Measurements from ENCODE around the gene PICK1.

DNA sequence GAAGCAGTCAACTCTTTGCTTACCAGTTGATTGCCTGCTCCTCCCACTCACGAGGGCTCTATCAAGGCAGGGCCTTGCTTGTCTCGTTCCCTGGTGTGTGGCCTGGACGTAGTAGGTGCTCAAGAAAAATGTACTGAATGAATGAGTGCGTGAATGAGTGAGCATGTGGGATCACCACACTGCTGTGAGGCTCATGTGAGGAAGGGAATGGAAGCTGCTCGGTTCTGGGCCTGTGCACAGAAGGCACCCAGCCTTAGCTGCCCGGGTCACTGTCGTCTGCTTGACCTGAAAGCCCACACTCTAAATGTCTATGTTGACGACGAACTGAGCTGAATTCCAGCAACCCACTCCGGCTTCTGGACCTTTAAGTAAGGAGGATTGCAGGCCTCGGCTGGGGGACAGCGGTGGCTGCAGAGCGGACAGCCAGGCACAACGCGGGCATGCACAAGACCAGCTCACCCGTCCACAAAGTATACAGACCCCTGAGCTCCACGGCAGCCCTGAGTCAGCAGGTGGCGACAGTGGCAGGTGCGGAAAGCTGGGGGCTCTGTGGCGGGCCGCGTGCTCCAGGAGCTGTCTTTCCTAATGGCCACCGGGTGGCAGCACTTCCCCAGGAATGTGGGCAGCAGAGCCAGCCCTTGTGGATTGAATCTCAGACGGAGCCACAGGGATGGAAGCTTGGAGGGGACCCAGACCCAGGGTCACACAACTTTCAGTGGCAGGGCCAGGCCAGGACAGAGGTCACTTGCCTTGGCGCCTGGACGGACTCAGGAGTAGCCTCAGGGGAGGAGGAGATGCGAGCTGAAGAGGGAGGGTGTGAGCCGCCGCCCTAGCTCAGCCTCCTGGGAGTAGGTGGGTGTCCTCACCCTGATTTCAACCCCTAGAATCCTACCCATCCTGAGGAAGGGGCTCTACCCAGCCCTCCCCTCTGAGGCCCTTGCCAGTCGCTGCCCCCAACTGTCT is 5.0 kb upstream of the PICK1 start:
- TF ChIP-seq YY1 (IDR thresholded peaks at IDR 0.05; ENCODE audit: insufficient read depth, insufficient read length) (no peak), ZNF274 (IDR thresholded peaks at IDR 0.05; ENCODE audit: low read depth, low read length) (no peak)
